ENCODE data around the gene SUN5.

The SUN5 gene

GRCh38 chr20:32995802-32996201 lies 8.4 kb downstream of the SUN5 start:
- no peak for DNase-seq (ENCODE audit: low read depth in 2 of 3, low spot score in 1 of 3)

DNA sequence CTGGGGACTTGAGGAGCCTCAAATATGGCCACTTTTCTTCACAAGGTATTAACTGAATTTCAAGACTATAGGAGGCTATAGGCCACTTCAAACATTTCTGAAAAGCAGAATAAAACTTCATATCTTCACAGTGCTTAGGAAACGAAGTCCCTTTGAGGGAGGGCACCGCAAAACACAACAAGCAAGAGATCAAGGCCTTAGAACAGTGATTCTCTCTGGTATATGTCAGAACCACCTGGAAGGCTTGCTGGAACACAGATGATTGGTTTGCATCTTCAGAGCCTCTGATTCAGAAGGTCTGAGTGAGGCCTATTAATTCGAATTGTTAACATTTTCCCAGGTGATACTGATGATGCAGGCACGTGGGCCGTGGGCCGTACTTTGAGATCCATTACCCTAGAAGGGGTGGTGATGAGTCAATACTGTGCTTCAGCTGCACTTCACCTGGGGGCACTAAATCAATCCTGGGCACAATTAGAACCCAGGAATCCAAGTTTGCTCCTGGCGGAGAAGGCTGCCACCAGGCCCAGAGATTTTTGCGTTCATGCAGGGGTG lies 10.7 kb downstream of the SUN5 start:
- DNase-seq (ENCODE audit: low read depth in 2 of 3, low spot score in 1 of 3), result no peak

GRCh38 chr20:32991792-32992641 lies 12.2 kb downstream of the SUN5 start:
- DNase-seq (ENCODE audit: low read depth in 2 of 3, low spot score in 1 of 3), result no peak

- no peak for DNase-seq (ENCODE audit: low read depth in 2 of 3, low spot score in 1 of 3)
Observed at GRCh38 chr20:32991383-32991782, 12.8 kb downstream of the SUN5 start.

- DNase-seq (ENCODE audit: low read depth in 2 of 3, low spot score in 1 of 3), result no peak
Observed at GRCh38 chr20:32990426-32990825, 13.8 kb downstream of the SUN5 start.

- no peak for DNase-seq (ENCODE audit: low read depth in 2 of 3, low spot score in 1 of 3)
Observed at GRCh38 chr20:32989507-32990283, 14.5 kb downstream of the SUN5 start.

- DNase-seq (ENCODE audit: low read depth in 2 of 3, low spot score in 1 of 3), result no peak
Observed at GRCh38 chr20:32988008-32988407, 16.2 kb downstream of the SUN5 start.

DNA sequence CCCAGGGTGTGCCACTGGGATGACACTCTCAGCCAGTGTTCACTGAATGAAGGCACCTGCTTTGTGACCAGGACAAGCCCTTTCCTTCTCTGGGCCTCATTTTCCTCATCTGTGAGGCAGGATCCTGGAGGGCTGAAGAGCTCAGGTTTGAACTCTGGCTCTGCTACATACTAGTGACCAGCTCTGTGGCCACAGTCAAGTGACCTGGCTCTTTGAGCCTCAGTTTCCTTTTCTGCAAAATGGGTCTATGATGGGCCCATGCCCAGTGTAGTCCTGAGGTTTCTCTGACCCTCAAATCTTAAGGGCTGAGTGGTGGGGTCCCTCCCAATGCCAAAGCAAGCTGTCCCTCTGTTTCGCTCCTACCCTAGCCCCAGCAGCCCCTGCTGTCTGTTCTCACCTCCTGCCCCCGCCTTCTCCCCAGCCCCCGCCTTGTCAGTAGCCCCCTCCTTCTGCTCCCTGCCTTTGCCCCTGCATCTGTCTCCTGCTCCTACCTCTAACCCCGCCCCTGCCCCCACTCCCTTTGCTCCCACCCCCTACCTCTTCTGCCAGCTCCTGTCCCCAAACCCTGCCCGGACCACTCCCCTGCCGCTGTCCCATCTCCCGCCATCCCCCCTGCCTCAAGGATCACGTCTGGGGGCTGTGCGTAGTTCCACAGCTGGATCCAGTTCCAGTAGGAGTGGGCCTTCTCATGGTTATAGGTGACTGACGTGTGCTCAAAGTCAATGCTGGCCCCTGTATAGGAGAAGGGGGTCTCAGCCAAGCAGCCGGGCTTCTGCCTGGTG lies 17.0 kb downstream of the SUN5 start:
- no peak for DNase-seq (ENCODE audit: low read depth in 2 of 3, low spot score in 1 of 3)

- no peak for DNase-seq (ENCODE audit: low read depth in 2 of 3, low spot score in 1 of 3)
Observed at GRCh38 chr20:32986331-32986966, 17.8 kb downstream of the SUN5 start.

DNA sequence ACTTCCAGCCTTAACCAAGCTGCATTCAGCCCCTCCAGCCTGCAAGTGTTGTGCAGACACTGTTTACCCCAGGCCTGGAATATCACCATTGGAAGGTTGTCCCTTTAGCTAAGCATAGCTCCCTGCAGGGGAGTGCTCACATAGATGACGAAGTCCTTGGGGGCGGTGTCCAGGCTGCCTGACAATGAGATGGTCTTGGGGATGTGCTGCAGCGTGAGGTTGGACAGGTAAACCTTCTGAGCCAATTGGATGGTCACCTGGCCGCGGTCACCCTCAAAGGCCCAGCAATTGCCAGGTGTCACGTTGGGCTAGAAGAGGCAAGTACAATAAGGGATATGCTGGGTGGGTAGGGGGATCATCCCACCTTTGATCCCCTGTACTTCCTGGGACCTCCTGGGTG lies 18.6 kb downstream of the SUN5 start:
- DNase-seq (ENCODE audit: low read depth in 2 of 3, low spot score in 1 of 3), result no peak

DNA sequence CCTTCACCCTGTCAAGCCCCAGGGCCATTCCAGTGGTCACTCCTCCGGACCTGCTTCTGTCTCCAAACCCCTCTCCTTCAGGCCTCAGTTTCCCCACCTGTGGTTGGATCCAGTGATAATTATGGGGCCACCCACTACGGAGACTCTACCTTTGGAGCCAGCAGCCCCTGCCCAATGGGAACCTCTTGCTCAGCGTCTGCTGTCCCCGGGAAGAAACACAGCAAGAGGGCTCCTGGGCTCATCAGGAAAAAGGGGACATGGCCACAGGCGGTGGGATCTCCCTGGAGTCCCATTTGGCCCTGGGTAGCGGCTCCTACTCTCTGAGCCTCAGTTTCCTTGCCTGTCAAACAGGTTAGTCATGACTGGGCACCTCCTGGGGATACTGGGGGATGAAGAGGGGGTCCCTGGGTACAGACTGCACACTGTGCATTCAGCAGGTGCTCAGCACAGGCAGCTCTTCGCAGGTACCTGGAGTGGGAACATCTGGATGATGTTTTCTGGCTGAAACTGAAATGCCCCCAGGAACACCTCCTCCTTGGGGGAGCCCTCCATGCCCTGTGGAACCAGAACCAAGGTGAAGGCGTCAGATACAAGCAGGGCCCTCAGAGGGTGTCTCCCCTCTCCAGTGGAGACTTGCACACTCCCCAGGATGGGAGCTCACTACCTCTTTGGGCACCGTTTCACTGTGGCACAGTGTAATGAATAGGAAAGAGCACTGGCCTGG lies 19.4 kb downstream of the SUN5 start:
- no peak for DNase-seq (ENCODE audit: low read depth in 2 of 3, low spot score in 1 of 3)

- DNase-seq (ENCODE audit: low read depth in 2 of 3, low spot score in 1 of 3), result no peak
Observed at GRCh38 chr20:32984196-32984595, 20.0 kb downstream of the SUN5 start.

- no peak for DNase-seq (ENCODE audit: low read depth in 2 of 3, low spot score in 1 of 3)
Observed at GRCh38 chr20:32983459-32984112, 20.6 kb downstream of the SUN5 start.

GRCh38 chr20:32982617-32983458 lies 21.4 kb downstream of the SUN5 start:
- no peak for DNase-seq (ENCODE audit: low read depth in 2 of 3, low spot score in 1 of 3)

- DNase-seq (ENCODE audit: low read depth in 2 of 3, low spot score in 1 of 3), result no peak
Observed at GRCh38 chr20:32980990-32981389, 23.2 kb downstream of the SUN5 start.

- DNase-seq (ENCODE audit: low read depth in 2 of 3, low spot score in 1 of 3), result no peak
Observed at GRCh38 chr20:32980131-32980941, 23.9 kb downstream of the SUN5 start.

GRCh38 chr20:32979201-32979998 lies 24.8 kb downstream of the SUN5 start:
- no peak for DNase-seq (ENCODE audit: low read depth in 2 of 3, low spot score in 1 of 3)
